ENCODE measurements around the gene MYO1D.

The MYO1D gene

GRCh38 chr17:32813021-32813420, 63.9 kb downstream of the MYO1D start:
- no peak for DNase-seq

GRCh38 chr17:32810690-32811089, 66.2 kb downstream of the MYO1D start:
- no peak for DNase-seq

- DNase-seq, result no peak
Measured at GRCh38 chr17:32807577-32807976, 69.3 kb downstream of the MYO1D start.

- no peak for DNase-seq
Measured at GRCh38 chr17:32806646-32807045, 70.3 kb downstream of the MYO1D start.

GRCh38 chr17:32805029-32805976, 71.6 kb downstream of the MYO1D start:
- DNase-seq, result no peak

- DNase-seq, result no peak
Measured at GRCh38 chr17:32803544-32803943, 73.4 kb downstream of the MYO1D start.

GRCh38 chr17:32802306-32802705, 74.6 kb downstream of the MYO1D start:
- DNase-seq, result no peak

- DNase-seq, result no peak
Measured at GRCh38 chr17:32801641-32802040, 75.3 kb downstream of the MYO1D start.

- no peak for DNase-seq
Measured at GRCh38 chr17:32801193-32801592, 75.7 kb downstream of the MYO1D start.

GRCh38 chr17:32798938-32799337, 78.0 kb downstream of the MYO1D start:
- DNase-seq, result no peak

GRCh38 chr17:32795339-32795979, 81.5 kb downstream of the MYO1D start:
- DNase-seq, result no peak

- DNase-seq, result no peak
Measured at GRCh38 chr17:32794533-32795246, 82.2 kb downstream of the MYO1D start.

GRCh38 chr17:32793841-32794240, 83.1 kb downstream of the MYO1D start:
- no peak for DNase-seq

- no peak for DNase-seq
Measured at GRCh38 chr17:32792207-32792606, 84.7 kb downstream of the MYO1D start.

GRCh38 chr17:32786169-32786568, 90.8 kb downstream of the MYO1D start:
- DNase-seq, result no peak

- DNase-seq, result no peak
Measured at GRCh38 chr17:32784113-32784512, 92.8 kb downstream of the MYO1D start.

GRCh38 chr17:32783602-32784001, 93.3 kb downstream of the MYO1D start:
- DNase-seq, result peak; percentile 29 to 45

GRCh38 chr17:32780721-32781120, 96.2 kb downstream of the MYO1D start:
- no peak for DNase-seq

- no peak for DNase-seq
Measured at GRCh38 chr17:32777922-32778321, 99.0 kb downstream of the MYO1D start.

GRCh38 chr17:32777436-32777835, 99.5 kb downstream of the MYO1D start:
- no peak for DNase-seq

GRCh38 chr17:32774695-32775084, 102.2 kb downstream of the MYO1D start:
- DNase-seq, result no peak

- DNase-seq, result no peak
Measured at GRCh38 chr17:32773856-32774694, 102.8 kb downstream of the MYO1D start.
